NOMO-1 treated with DMSO at 0.1 percent for 48 hours (cell line): ENCODE results near the gene HOXD11.

Experiments used
- DNase-seq: peaks from one replicate; lab custom pipeline; 2025; ENCODE audit not compliant: unreplicated experiment; lab: John Stamatoyannopoulos, UW

Gene HOXD11

DNA sequence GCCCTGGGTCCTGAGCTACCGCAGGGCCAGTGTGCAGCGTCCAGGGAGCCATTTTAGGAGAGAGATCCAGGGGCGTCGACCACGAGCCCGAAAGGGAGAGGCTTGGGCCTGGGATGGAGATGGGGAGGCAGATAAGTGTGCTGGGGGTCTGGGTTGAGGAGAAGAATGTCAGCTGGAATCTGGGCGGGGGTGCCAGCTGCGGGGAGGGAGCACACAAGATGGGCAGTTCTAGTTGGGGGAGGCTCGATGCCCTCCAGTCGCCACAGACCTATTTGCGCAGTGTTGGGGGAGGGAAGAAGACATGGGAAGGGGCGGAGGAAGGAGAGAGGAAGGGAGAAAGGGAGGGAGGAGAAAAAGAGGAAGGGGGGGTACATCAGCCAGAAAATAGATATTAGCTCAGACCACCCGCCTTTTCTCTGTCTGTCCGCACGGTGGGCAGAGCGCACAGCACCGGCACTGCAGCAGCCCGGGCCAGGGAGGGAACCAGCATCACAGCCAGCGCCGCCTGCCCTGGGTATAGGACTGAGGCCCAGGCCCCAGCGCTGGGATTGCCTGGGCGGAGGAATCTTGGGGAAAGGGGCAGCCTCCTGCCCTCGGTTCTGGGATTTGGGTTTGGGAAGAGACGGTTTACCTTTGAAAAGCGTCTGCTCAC lies 1.9 kb upstream of the HOXD11 start:
- DNase-seq = no peak

GRCh38 chr2:176105730-176106580 lies 1.1 kb upstream of the HOXD11 start:
- DNase-seq = no peak

DNA sequence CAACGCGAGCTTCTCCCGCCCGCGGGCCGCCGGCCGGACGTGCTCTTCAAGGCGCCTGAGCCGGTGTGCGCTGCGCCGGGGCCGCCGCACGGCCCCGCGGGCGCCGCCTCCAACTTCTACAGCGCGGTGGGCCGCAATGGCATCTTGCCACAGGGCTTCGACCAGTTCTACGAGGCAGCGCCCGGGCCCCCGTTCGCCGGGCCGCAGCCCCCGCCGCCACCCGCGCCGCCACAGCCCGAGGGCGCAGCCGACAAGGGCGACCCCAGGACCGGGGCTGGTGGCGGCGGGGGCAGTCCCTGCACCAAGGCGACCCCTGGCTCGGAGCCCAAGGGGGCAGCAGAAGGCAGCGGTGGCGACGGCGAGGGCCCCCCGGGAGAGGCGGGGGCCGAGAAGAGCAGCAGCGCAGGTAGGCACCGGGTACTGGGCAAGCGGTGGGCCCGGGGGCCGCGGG lies 676 bp downstream of the HOXD11 start:
- DNase-seq = no peak

GRCh38 chr2:176109192-176109901 lies 2.3 kb downstream of the HOXD11 start:
- DNase-seq = no peak

DNA sequence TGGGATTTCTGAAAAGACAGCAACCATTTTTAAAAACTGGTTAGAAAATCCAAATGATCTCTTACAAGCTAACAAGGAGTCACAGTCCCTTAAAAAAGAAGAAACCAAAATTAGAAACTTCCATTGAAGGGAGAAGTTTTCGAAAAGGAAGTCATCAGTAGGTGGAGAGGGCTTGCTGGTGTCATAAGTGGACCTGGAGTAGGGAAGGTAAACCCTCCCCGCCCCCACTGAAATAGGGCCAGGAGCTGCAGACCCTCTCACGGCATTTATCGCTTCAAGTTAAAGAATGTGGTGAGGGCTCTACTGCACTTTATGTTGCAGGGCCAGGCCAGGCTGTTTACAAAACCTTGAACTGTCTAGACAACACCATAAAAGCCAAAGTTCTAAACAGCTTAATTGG lies 2.9 kb downstream of the HOXD11 start:
- DNase-seq = no peak

DNA sequence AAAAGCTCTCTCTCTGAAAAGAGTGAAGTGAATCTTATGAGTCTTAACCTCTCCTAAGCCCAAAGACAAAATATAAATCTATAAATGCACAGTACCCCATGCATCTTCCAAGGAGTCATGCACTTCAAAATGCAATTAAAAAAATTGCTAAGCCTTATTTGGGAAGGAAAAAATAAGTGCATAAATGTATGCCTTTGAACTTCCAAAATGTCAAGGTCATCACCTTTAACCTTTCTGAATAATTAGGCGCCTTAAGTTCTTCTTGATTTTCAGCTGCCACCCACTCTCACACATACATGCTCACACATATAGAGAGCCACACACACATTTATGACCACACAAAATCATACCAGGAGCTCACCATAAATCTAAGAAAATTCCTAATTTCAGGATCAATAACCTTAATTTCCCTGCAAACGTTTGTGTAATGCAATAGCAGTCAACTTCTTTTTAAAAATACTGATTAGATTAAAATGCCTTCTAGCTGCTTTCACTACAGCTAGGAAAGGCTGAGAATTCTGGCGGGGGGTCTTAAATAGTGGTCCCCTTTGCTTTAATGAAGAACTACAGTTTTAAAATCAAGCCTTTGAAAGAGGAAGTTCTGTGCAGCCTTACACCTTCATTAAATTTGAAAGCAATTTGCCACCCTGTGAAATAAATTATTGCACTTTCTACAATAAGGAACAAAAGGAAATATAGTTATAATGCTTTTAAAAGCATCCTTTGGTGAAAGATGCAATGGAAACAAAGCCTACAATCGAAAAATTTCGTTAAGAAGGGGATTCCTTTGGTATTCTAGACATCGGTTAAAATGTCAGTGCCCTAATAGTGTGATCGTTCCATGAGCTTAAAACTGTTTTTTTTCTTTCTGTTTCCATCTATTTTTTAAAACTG lies 3.6 kb downstream of the HOXD11 start:
- DNase-seq = no peak

DNA sequence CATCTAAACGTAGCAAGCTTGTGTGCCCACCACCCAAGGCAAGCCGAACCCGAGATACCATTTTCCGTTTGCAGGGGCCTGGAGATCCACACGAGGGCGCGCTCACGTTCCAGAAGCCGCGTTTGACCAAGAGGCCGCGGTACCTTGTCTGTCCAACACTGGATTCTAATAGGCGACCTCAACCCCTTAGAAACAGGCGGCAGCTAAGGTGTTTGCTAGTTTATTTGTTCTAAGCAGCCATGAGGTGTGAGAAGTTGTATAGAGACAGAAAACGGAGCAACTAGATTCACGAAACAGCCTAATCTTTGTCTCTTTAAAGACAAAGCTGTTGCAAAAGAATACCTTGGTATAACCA lies 4.2 kb downstream of the HOXD11 start:
- DNase-seq = no peak

- DNase-seq = no peak
Measured at GRCh38 chr2:176111846-176112374, 4.8 kb downstream of the HOXD11 start.

GRCh38 chr2:176112375-176113302 lies 5.6 kb downstream of the HOXD11 start:
- no peak for DNase-seq

- no peak for DNase-seq
Measured at GRCh38 chr2:176114120-176114929, 7.2 kb downstream of the HOXD11 start.

GRCh38 chr2:176114930-176115625 lies 8.0 kb downstream of the HOXD11 start:
- no peak for DNase-seq

GRCh38 chr2:176115883-176116813 lies 9.1 kb downstream of the HOXD11 start, which contains the start of gene HOXD10:
TSS of gene HOXD10 (plus strand) at chr2:176116778. CDS start at chr2:176116834, 56 bp downstream.
- DNase-seq = no peak

DNA sequence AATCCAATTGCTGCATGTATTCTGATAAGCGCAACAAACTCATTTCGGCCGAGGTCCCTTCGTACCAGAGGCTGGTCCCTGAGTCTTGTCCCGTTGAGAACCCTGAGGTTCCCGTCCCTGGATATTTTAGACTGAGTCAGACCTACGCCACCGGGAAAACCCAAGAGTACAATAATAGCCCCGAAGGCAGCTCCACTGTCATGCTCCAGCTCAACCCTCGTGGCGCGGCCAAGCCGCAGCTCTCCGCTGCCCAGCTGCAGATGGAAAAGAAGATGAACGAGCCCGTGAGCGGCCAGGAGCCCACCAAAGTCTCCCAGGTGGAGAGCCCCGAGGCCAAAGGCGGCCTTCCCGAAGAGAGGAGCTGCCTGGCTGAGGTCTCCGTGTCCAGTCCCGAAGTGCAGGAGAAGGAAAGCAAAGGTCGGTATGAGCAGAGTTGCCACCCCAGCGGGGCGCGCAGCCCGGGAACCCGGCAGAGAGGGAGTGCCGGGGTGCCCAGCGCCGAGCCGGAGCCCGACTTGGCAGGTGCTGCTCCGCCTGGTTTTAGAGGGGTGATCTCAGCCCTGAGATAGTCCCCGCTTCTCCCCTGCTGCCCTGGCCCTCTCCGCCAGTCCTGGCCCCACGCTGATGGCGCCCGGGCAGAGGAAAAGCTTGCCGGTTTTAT lies 10.2 kb downstream of the HOXD11 start:
- no peak for DNase-seq

GRCh38 chr2:176117823-176118371 lies 10.8 kb downstream of the HOXD11 start:
- no peak for DNase-seq

DNA sequence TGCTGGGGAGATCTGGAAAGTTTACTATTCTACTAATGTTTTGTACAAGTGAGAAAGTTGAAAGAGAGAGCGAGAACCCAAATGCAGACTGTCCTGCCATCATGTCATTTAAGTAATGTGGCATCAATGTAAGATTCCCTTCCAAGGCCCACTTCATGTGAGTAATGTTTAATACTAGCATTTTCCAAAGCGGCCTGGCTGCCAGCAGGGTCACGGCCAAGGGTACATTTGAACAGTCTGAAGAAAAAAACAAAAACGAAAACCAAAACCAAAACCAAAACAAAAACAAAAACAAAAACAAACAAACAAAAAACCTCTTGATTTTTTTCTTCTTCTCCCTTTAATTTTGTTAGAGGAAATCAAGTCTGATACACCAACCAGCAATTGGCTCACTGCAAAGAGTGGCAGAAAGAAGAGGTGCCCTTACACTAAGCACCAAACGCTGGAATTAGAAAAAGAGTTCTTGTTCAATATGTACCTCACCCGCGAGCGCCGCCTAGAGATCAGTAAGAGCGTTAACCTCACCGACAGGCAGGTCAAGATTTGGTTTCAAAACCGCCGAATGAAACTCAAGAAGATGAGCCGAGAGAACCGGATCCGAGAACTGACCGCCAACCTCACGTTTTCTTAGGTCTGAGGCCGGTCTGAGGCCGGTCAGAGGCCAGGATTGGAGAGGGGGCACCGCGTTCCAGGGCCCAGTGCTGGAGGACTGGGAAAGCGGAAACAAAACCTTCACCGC lies 11.7 kb downstream of the HOXD11 start:
- peak; percentile 23 for DNase-seq
